22Rv1 (cell line): Measurements from ENCODE around the gene DYRK3.

Experiments
- CTCF ChIP-seq: fragments of 450-650 bp; IDR thresholded peaks from 2 replicates; pipeline ENCODE4 v1.5.1; 2017; ENCODE audit warnings: mild to moderate bottlenecking
- ZFX ChIP-seq: fragments of 450-650 bp; IDR thresholded peaks from 2 replicates; pipeline ENCODE4 v1.6.1; 2017; ENCODE audit warnings: antibody characterized with exemption, borderline replicate concordance

GRCh38 chr1:206684003-206684402 is 48.7 kb downstream of the DYRK3 start:
- TF ChIP-seq CTCF: no peak
- no peak for TF ChIP-seq ZFX
